Stimulated activated naive B cell treated with anti-CD40 and anti-IgM and Interleukin-4, amounts not matched to agents 10 μg/mL and 1 μg/mL and 100 μg/mL, for 72 hours (primary cell): Measurements from ENCODE around the gene SBF2.
"Not testable (repeated sequence)": the region's sequence is repeated elsewhere in the genome, so short reads cannot be mapped to it uniquely, and the experiment has no call there.

Experiments
- ATAC-seq, 2 donors: fragments of 150-1000 bp; cut with Tn5 transposase; replicated peaks; 2 replicates each; pipeline ENCODE4 v1.10.0; 2021; ENCODE audit warnings: moderate library complexity in 1 of 2
- DNase-seq: peaks from one replicate; pipeline ENCODE4 v3.0.0; 2021
- H3K27ac Mint-ChIP-seq: one replicate; pipeline ENCODE4 v1.8.0; 2022; ENCODE audit warnings: mild to moderate bottlenecking, mixed read lengths
- H3K27me3 Mint-ChIP-seq, 2 donors: one replicate each; pipeline ENCODE4 v1.8.0; 2022; ENCODE audit warnings: mixed read lengths in 2 of 2
- H3K36me3 Mint-ChIP-seq, 2 donors: one replicate each; pipeline ENCODE4 v1.8.0; 2022; ENCODE audit warnings: mixed read lengths in 2 of 2, mild to moderate bottlenecking in 1 of 2
- H3K4me1 Mint-ChIP-seq, 2 donors: one replicate each; pipeline ENCODE4 v1.8.0; 2022; ENCODE audit warnings: mixed read lengths in 2 of 2, mild to moderate bottlenecking in 1 of 2
- H3K4me3 Mint-ChIP-seq, 2 donors: one replicate each; pipeline ENCODE4 v1.8.0; 2022; ENCODE audit warnings: mild to moderate bottlenecking in 2 of 2, mixed read lengths in 2 of 2, moderate library complexity in 1 of 2
- H3K9me3 Mint-ChIP-seq, 2 donors: one replicate each; pipeline ENCODE4 v1.8.0; 2022; ENCODE audit warnings: mixed read lengths in 2 of 2, mild to moderate bottlenecking in 1 of 2

SBF2 gene

GRCh38 chr11:10282117-10282516 is 11.9 kb downstream of the SBF2 start:
- no peak for DNase-seq

GRCh38 chr11:10275714-10276113 is 18.3 kb downstream of the SBF2 start:
- Mint-ChIP-seq H3K27me3 (no peaks in the 10 kb centered on the region), H3K4me1 (peaks cover 8 to 29% of the 10 kb centered on the region in 2 donors), H3K36me3 (peaks cover 0 to 3% of the 10 kb centered on the region in 2 donors), H3K9me3 (no peaks in the 10 kb centered on the region), H3K4me3 (no peak overlapping the region), H3K27ac (no peak overlapping the region)
- ATAC-seq: no peak
- DNase-seq: no peak

More at GRCh38 chr11:10282117-10282516, 11.9 kb downstream of the SBF2 start:
- Mint-ChIP-seq H3K27me3 (no peaks in the 10 kb centered on the region), H3K9me3 (no peaks in the 10 kb centered on the region), H3K36me3 (peaks cover 0 to 4% of the 10 kb centered on the region in 2 donors), H3K4me1 (peaks cover 7 to 9% of the 10 kb centered on the region in 2 donors), H3K4me3 (no peak overlapping the region), H3K27ac (no peak overlapping the region)
- no peak for ATAC-seq

- H3K27me3 Mint-ChIP-seq: no peaks in the 10 kb centered on the region
- H3K36me3 Mint-ChIP-seq: peaks cover 0 to 3% of the 10 kb centered on the region in 2 donors
- H3K9me3 Mint-ChIP-seq: no peaks in the 10 kb centered on the region
- H3K4me3 Mint-ChIP-seq: peak overlapping the region; percentile 23 to 33
- DNase-seq (no peak), ATAC-seq (peak; percentile 18 to 44)
- peaks cover 8 to 25% of the 10 kb centered on the region in 2 donors for H3K4me1 Mint-ChIP-seq
- H3K27ac Mint-ChIP-seq: no peak overlapping the region
These were observed 19.3 kb downstream of the SBF2 start for GRCh38 chr11:10274726-10275125.

- peaks cover 0 to 3% of the 10 kb centered on the region in 2 donors for H3K36me3 Mint-ChIP-seq
- DNase-seq (peak; percentile 23), ATAC-seq (peak; percentile 99 to 100)
- peak overlapping the region; percentile 36 to 57 for H3K4me3 Mint-ChIP-seq
- no peaks in the 10 kb centered on the region for H3K9me3 Mint-ChIP-seq
- no peaks in the 10 kb centered on the region for H3K27me3 Mint-ChIP-seq
- peak overlapping the region; percentile 69 for H3K27ac Mint-ChIP-seq
- H3K4me1 Mint-ChIP-seq: peaks cover 8 to 25% of the 10 kb centered on the region in 2 donors
These were observed 20.3 kb downstream of the SBF2 start for GRCh38 chr11:10273738-10274137.

GRCh38 chr11:10272132-10272531 is 21.9 kb downstream of the SBF2 start:
- no peak for DNase-seq
- ATAC-seq: no peak
- Mint-ChIP-seq H3K4me1 (peaks cover 8 to 25% of the 10 kb centered on the region in 2 donors), H3K4me3 (no peak overlapping the region), H3K27ac (no peak overlapping the region), H3K36me3 (peaks cover 0 to 3% of the 10 kb centered on the region in 2 donors), H3K9me3 (no peaks in the 10 kb centered on the region), H3K27me3 (no peaks in the 10 kb centered on the region)

- H3K36me3 Mint-ChIP-seq: peaks cover 0 to 3% of the 10 kb centered on the region in 2 donors
- no peaks in the 10 kb centered on the region for H3K27me3 Mint-ChIP-seq
- ATAC-seq: no peak
- H3K9me3 Mint-ChIP-seq: no peaks in the 10 kb centered on the region
- no peak overlapping the region for H3K27ac Mint-ChIP-seq
- no peak overlapping the region for H3K4me3 Mint-ChIP-seq
- DNase-seq: no peak
- H3K4me1 Mint-ChIP-seq: peaks cover 3 to 6% of the 10 kb centered on the region in 2 donors
These were observed 25.1 kb downstream of the SBF2 start for GRCh38 chr11:10268746-10269488.

GRCh38 chr11:10267821-10268220 is 26.2 kb downstream of the SBF2 start:
- H3K27me3 Mint-ChIP-seq: no peaks in the 10 kb centered on the region
- ATAC-seq (no peak), DNase-seq (no peak)
- H3K36me3 Mint-ChIP-seq: peaks cover 0 to 3% of the 10 kb centered on the region in 2 donors
- H3K4me1 Mint-ChIP-seq: no peaks in the 10 kb centered on the region
- no peak overlapping the region for H3K27ac Mint-ChIP-seq
- H3K4me3 Mint-ChIP-seq: no peak overlapping the region
- H3K9me3 Mint-ChIP-seq: no peaks in the 10 kb centered on the region

- no peak for ATAC-seq
- Mint-ChIP-seq H3K4me3 (no peak overlapping the region), H3K9me3 (no peaks in the 10 kb centered on the region), H3K36me3 (peaks cover 0 to 3% of the 10 kb centered on the region in 2 donors), H3K27me3 (no peaks in the 10 kb centered on the region), H3K4me1 (no peaks in the 10 kb centered on the region), H3K27ac (no peak overlapping the region)
- DNase-seq: no peak
These were observed 28.1 kb downstream of the SBF2 start for GRCh38 chr11:10265936-10266335.

GRCh38 chr11:10264716-10265115 is 29.3 kb downstream of the SBF2 start:
- not testable (repeated sequence) for H3K9me3 Mint-ChIP-seq, ATAC-seq, H3K4me1 Mint-ChIP-seq, H3K36me3 Mint-ChIP-seq, H3K27me3 Mint-ChIP-seq, H3K27ac Mint-ChIP-seq, H3K4me3 Mint-ChIP-seq, DNase-seq

GRCh38 chr11:10263929-10264328 is 30.1 kb downstream of the SBF2 start:
- no peak for ATAC-seq
- no peak for DNase-seq
- Mint-ChIP-seq H3K4me1 (no peaks in the 10 kb centered on the region), H3K27ac (no peak overlapping the region), H3K4me3 (no peak overlapping the region), H3K27me3 (no peaks in the 10 kb centered on the region), H3K9me3 (no peaks in the 10 kb centered on the region), H3K36me3 (peaks cover 0 to 3% of the 10 kb centered on the region in 2 donors)

GRCh38 chr11:10261821-10262220 is 32.2 kb downstream of the SBF2 start:
- Mint-ChIP-seq H3K36me3 (peaks cover 0 to 3% of the 10 kb centered on the region in 2 donors), H3K27me3 (no peaks in the 10 kb centered on the region), H3K4me1 (no peaks in the 10 kb centered on the region), H3K4me3 (no peak overlapping the region), H3K27ac (no peak overlapping the region), H3K9me3 (no peaks in the 10 kb centered on the region)
- DNase-seq (no peak), ATAC-seq (no peak)

- ATAC-seq: no peak
- Mint-ChIP-seq H3K27ac (no peak overlapping the region), H3K4me3 (no peak overlapping the region), H3K36me3 (no peaks in the 10 kb centered on the region), H3K9me3 (no peaks in the 10 kb centered on the region), H3K4me1 (peaks cover 2 to 5% of the 10 kb centered on the region in 2 donors), H3K27me3 (no peaks in the 10 kb centered on the region)
- DNase-seq: no peak
These were observed 36.5 kb downstream of the SBF2 start for GRCh38 chr11:10257478-10257877.

GRCh38 chr11:10255388-10256125 is 38.5 kb downstream of the SBF2 start:
- ATAC-seq: no peak
- no peak for DNase-seq
- H3K27ac Mint-ChIP-seq: no peak overlapping the region

GRCh38 chr11:10249448-10250131 is 44.4 kb downstream of the SBF2 start:
- H3K27ac Mint-ChIP-seq, H3K4me1 Mint-ChIP-seq, H3K9me3 Mint-ChIP-seq, H3K27me3 Mint-ChIP-seq, H3K36me3 Mint-ChIP-seq, H3K4me3 Mint-ChIP-seq, DNase-seq, ATAC-seq: not testable (repeated sequence)

More at GRCh38 chr11:10255388-10256125, 38.5 kb downstream of the SBF2 start:
- Mint-ChIP-seq H3K9me3 (no peaks in the 10 kb centered on the region), H3K4me1 (peaks cover 3 to 5% of the 10 kb centered on the region in 2 donors), H3K4me3 (no peak overlapping the region), H3K36me3 (peaks cover 0 to 2% of the 10 kb centered on the region in 2 donors), H3K27me3 (no peaks in the 10 kb centered on the region)
